ENCODE data around the gene ANKDD1B. TPM values are rescaled to one million over a fixed set of nuclear protein-coding genes. Genes with fewer than 3 reads are reported as not detected.

ANKDD1B gene
- total and polyA plus RNA-seq, 2 donors (not counting 1 experiment from before 2014, with no cell fraction given) = 0.07 to 0.66 TPM

DNA sequence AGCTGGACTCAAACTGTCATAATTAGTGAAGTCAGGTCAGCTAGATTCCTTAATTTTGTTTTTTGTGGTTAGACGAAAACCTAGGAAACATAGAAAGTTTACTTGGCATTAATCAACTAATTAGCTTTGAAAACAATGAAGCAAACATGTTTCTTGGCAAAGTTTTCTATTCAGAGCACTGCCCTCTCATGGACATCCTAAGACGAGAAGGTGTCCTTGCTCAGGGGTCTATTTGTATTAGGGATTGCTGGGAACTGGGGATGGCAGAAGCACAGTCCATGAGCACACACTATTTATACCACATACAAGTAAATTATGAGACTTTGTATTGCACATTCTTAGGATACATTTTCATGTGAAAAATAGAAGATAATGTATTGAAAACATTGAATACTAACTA, 56.3 kb downstream of the ANKDD1B start:
- no peak for DNase-seq (ENCODE audit: low read depth in 2 of 2)
- no peaks in the 10 kb centered on the region for H3K9me3 ChIP-seq (ENCODE audit: control insufficient read depth, insufficient read depth, low read depth, low read length)
- H3K27me3 ChIP-seq (ENCODE audit: control insufficient read depth, insufficient read depth, low read length) = no peaks in the 10 kb centered on the region
- no peak for TF ChIP-seq EZH2 (IDR thresholded peaks at IDR 0.05; ENCODE audit: low read length, missing control alignments)
- TF ChIP-seq, protein P1, sequence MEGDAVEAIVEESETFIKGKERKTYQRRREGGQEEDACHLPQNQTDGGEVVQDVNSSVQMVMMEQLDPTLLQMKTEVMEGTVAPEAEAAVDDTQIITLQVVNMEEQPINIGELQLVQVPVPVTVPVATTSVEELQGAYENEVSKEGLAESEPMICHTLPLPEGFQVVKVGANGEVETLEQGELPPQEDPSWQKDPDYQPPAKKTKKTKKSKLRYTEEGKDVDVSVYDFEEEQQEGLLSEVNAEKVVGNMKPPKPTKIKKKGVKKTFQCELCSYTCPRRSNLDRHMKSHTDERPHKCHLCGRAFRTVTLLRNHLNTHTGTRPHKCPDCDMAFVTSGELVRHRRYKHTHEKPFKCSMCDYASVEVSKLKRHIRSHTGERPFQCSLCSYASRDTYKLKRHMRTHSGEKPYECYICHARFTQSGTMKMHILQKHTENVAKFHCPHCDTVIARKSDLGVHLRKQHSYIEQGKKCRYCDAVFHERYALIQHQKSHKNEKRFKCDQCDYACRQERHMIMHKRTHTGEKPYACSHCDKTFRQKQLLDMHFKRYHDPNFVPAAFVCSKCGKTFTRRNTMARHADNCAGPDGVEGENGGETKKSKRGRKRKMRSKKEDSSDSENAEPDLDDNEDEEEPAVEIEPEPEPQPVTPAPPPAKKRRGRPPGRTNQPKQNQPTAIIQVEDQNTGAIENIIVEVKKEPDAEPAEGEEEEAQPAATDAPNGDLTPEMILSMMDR (conservative IDR thresholded peaks at IDR 0.05 in 1 of 2, IDR thresholded peaks at IDR 0.05 in 1 of 2; ENCODE audit: low read depth in 1 of 2, low read length in 2 of 2) = peak in 1 of 2 donors; percentile 15
- no peaks in the 10 kb centered on the region for H3K36me3 ChIP-seq (ENCODE audit: control insufficient read depth, insufficient read depth, low read length)
- H3K4me3 ChIP-seq (replicated peaks in 1 of 4; ENCODE audit: control extremely low read depth in 1 of 4, insufficient read depth in 1 of 4, low read depth in 3 of 4, low read length in 4 of 4) = no peak overlapping the region
- H3K4me2 ChIP-seq (ENCODE audit: extremely low read depth, insufficient read depth, low read length) = no peak overlapping the region
- H4K20me1 ChIP-seq (ENCODE audit: control insufficient read depth, extremely low read depth, insufficient read depth, low read length) = no peaks in the 10 kb centered on the region
- H3K79me2 ChIP-seq (ENCODE audit: control insufficient read depth, insufficient read depth, low read length) = no peaks in the 10 kb centered on the region
- H3K9ac ChIP-seq (ENCODE audit: insufficient read depth, low read length) = no peak overlapping the region
- H3K27ac ChIP-seq (ENCODE audit: insufficient read depth, low read length) = no peak overlapping the region
- no peak overlapping the region for H2AFZ ChIP-seq (ENCODE audit: low read length)
- H3K4me1 ChIP-seq (ENCODE audit: control insufficient read depth, extremely low read depth, insufficient read depth, low read length) = no peaks in the 10 kb centered on the region

DNA sequence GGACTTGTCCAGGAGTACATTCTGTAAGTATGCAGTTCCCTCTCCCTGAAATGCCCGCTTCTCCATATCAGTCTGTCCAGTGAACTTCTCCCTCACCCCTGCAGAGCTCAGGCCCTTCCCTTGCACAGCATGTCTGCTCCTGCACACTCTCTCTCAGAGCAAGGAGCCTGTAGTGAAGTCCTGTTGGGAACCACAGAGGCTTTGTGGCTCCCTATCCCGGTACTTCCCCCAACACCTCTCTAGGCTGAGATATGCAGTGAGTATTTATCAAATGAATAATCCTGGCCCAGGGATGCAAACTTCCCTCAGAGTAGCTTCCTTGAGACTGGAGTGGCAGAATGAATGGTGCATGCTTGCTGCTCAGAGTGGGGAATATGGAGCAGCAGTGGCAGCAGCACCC, 57.2 kb downstream of the ANKDD1B start:
- H3K4me3 ChIP-seq (replicated peaks in 1 of 4; ENCODE audit: control extremely low read depth in 1 of 4, insufficient read depth in 1 of 4, low read depth in 3 of 4, low read length in 4 of 4) = no peak overlapping the region
- no peaks in the 10 kb centered on the region for H3K79me2 ChIP-seq (ENCODE audit: control insufficient read depth, insufficient read depth, low read length)
- H3K9ac ChIP-seq (ENCODE audit: insufficient read depth, low read length) = no peak overlapping the region
- no peaks in the 10 kb centered on the region for H3K4me1 ChIP-seq (ENCODE audit: control insufficient read depth, extremely low read depth, insufficient read depth, low read length)
- peak in 1 of 2 donors; percentile 17 for DNase-seq (ENCODE audit: low read depth in 2 of 2)
- no peaks in the 10 kb centered on the region for H3K36me3 ChIP-seq (ENCODE audit: control insufficient read depth, insufficient read depth, low read length)
- TF ChIP-seq, protein P1 (conservative IDR thresholded peaks at IDR 0.05 in 1 of 2, IDR thresholded peaks at IDR 0.05 in 1 of 2; ENCODE audit: low read depth in 1 of 2, low read length in 2 of 2) = no peak
- no peak for TF ChIP-seq EZH2 (IDR thresholded peaks at IDR 0.05; ENCODE audit: low read length, missing control alignments)
- H3K27ac ChIP-seq (ENCODE audit: insufficient read depth, low read length) = no peak overlapping the region
- H3K27me3 ChIP-seq (ENCODE audit: control insufficient read depth, insufficient read depth, low read length) = no peaks in the 10 kb centered on the region
- H3K4me2 ChIP-seq (ENCODE audit: extremely low read depth, insufficient read depth, low read length) = no peak overlapping the region
- no peaks in the 10 kb centered on the region for H4K20me1 ChIP-seq (ENCODE audit: control insufficient read depth, extremely low read depth, insufficient read depth, low read length)
- no peaks in the 10 kb centered on the region for H3K9me3 ChIP-seq (ENCODE audit: control insufficient read depth, insufficient read depth, low read depth, low read length)
- no peak overlapping the region for H2AFZ ChIP-seq (ENCODE audit: low read length)

- Histone ChIP-seq H3K4me3 (replicated peaks in 1 of 4; ENCODE audit: control extremely low read depth in 1 of 4, insufficient read depth in 1 of 4, low read depth in 3 of 4, low read length in 4 of 4) (no peak overlapping the region), H3K79me2 (ENCODE audit: control insufficient read depth, insufficient read depth, low read length) (no peaks in the 10 kb centered on the region), H4K20me1 (ENCODE audit: control insufficient read depth, extremely low read depth, insufficient read depth, low read length) (no peaks in the 10 kb centered on the region), H3K27me3 (ENCODE audit: control insufficient read depth, insufficient read depth, low read length) (no peaks in the 10 kb centered on the region), H3K27ac (ENCODE audit: insufficient read depth, low read length) (no peak overlapping the region), H3K9ac (ENCODE audit: insufficient read depth, low read length) (no peak overlapping the region), H3K4me1 (ENCODE audit: control insufficient read depth, extremely low read depth, insufficient read depth, low read length) (no peaks in the 10 kb centered on the region), H2AFZ (ENCODE audit: low read length) (no peak overlapping the region), H3K36me3 (ENCODE audit: control insufficient read depth, insufficient read depth, low read length) (no peaks in the 10 kb centered on the region), H3K9me3 (ENCODE audit: control insufficient read depth, insufficient read depth, low read depth, low read length) (no peaks in the 10 kb centered on the region), H3K4me2 (ENCODE audit: extremely low read depth, insufficient read depth, low read length) (no peak overlapping the region)
- DNase-seq (ENCODE audit: low read depth in 2 of 2) = peak in 1 of 2 donors; percentile 27
- no peak for TF ChIP-seq EZH2 (IDR thresholded peaks at IDR 0.05; ENCODE audit: low read length, missing control alignments)
- TF ChIP-seq, protein P1 (conservative IDR thresholded peaks at IDR 0.05 in 1 of 2, IDR thresholded peaks at IDR 0.05 in 1 of 2; ENCODE audit: low read depth in 1 of 2, low read length in 2 of 2) = no peak
These were observed 57.9 kb downstream of the ANKDD1B start for GRCh38 chr5:75668977-75669689.

Data from fibroblast of lung (primary cell).